Adipose tissue (tissue), 3 donors: ENCODE data around the gene BMF. TPM values are rescaled to one million over a fixed set of nuclear protein-coding genes. Genes with fewer than 3 reads are reported as not detected.

Source experiments
- H3K27ac ChIP-seq: one replicate; pipeline ENCODE4 v1.5.1; 2013; ENCODE audit warnings: low read depth, low read length
- WGBS, 3 donors: extraction: QIAGEN DNeasy Blood & Tissue Kit; methylation state at CpG; one replicate each; pipeline ENCODE4 v1.1.7; 2013; 5-methylcytosine and 5-hydroxymethylcytosine counted together
- polyA plus RNA-seq, 3 donors: library from polyadenylated mRNA; stranded (reverse); fragments of 200-250 nt; gene quantifications; one replicate each; pipeline ENCODE4 v1.2.3, GENCODE V29; 2013
- donor health status: healthy with polysubstance abuse.
- donor health status: Bipolar disorder and iron deficiency.
- donor health status: healthy.

The BMF gene
- polyA plus RNA-seq, 3 donors = 1.9 to 7.3 (median 3.5) TPM

DNA sequence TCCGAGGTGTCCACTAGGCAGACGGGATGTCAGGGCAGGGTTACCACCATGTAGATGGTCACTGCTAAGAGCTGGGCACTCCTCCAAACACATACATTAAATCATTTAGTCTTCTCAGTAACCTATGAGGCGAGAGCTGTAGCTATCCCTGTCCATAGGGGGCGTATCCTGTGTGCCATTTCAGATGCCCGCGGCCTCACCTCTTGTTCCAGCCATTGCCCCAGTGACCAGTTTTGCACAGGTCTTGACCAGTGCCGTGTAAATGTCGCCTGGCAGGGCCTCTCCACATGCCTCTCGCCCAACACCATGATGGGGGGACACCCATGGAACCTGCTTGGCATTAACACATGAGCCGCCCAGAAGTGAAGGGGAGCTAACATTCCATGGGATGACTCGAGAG lies 48.9 kb downstream of the BMF start:
- H3K27ac ChIP-seq = no peak overlapping the region
- 88 to 94% (median 93%) methylated on average over 11 of the region's 11 CpGs for WGBS, 3 donors

DNA sequence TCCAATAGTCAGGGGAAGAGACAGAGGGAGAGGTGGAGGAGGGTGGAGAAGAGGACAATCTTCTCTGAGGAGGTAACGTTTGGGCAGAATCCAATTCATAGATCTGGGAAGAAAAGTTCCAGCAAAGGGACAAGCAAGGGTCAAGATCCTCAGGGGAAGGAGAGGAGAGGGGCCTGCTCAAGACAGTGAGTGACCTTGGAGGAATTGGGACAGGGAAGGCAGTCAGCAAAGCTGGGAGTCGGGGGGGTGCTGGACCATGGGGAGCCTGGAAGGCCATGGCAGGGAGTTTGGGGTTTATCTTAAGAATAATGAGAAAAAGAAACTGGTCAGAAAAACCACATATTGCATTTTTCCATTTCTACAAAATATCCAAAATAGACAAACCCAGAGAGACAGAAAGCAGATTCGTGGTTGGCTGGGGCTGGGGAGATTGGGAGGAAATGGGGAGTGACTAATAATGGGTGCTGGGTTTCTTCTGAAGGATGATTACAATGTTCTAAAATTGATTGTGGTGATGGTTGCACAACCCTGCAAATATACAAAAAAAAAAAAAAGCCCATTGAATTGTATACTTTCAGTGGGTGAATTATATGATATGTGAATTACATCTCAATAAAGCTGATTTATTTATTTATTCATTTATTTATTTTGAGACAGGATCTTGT lies 50.1 kb downstream of the BMF start:
- WGBS, 3 donors = 64 to 82% (median 65%) methylated on average over 3 of the region's 3 CpGs

DNA sequence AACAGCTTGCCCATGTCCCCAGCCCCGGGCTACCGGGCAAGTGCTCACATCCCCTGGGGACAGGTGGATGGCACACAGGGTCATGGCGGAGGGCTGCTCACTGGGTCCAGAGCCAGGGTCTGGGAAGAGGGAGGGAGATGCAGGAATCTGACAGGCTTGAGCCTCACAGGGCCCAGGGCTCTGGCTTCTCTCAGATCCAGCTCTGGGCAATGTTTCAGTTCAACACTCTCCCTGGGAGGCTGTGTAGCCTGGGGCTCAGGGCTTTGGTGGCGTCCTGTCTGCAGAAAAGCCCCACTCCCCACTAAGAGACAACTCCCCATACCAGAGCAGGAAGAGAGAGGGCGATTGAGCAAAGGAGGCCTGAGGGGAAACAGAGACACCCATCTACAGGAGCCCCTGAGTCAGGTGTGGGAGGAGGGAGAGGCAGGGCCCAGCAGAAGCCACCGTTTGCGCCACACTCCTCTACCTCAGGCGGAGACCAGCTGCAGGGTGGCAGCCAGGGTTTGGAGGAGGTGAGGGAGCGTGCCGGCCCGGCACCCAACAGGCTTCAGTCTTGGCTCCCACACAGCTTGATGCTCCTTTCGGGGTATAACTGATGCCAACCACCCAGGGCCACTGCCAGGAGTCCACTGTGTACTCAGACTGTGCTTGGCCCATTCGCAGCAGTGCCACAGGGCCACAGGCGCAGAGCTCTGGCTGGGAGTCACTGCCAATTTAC lies 52.9 kb downstream of the BMF start:
- WGBS, 3 donors = 43 to 78% (median 75%) methylated on average over 14 of the region's 14 CpGs
- no peak overlapping the region for H3K27ac ChIP-seq

More for the DNA sequence above, 50.1 kb downstream of the BMF start:
- H3K27ac ChIP-seq = no peak overlapping the region

DNA sequence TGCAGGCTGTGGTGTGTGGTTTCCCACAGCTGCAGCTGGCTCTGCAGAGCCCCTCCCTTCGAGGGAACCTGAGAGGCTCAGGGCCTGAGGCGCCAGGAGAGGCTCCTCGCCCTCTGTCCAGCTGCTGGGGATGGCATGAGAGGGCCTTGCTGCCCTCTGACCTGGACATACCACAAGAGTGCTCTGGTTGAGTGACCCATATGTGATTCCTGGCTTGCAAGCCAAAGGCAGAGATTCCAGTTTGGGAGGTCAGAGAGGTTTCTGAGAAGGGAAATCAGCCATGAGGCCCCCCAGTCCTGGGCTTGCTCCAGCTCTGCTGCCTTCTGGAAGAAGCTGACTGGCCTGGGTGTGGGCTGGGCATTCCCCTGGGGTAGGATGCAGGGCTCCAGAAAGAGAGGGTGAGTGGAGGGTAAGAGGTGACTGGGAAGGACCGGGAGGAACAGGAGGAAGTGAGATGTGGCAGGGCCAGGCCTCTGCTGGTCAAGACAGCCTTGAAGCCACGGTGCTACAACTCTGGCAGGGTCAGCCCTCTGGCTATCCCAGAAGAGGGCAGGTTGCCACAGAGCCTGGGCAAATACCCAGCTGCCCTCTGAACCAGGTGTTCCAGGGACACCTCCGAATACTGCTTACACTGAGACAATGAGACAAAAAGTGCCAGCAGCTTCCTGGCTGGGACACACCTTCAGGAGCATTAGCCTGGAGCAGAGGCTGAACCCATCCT lies 53.7 kb downstream of the BMF start:
- 25 to 48% (median 41%) methylated on average over 6 of the region's 6 CpGs for WGBS, 3 donors
- H3K27ac ChIP-seq = no peak overlapping the region

DNA sequence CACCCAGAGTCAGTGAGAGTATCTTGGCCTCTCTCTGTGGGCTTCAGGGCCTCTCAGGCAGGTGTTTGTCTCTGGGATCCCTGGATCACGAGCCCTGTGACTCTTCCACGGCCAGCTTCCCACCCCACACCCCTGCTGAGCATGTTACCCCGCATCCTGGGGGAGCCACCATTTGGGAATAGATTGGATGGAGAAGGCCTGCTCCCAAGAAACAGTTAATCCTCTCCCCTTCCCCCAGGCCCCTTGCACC lies 54.1 kb downstream of the BMF start:
- WGBS, 3 donors = 76 to 82% (median 78%) methylated on average over 3 of the region's 3 CpGs
- H3K27ac ChIP-seq = no peak overlapping the region

DNA sequence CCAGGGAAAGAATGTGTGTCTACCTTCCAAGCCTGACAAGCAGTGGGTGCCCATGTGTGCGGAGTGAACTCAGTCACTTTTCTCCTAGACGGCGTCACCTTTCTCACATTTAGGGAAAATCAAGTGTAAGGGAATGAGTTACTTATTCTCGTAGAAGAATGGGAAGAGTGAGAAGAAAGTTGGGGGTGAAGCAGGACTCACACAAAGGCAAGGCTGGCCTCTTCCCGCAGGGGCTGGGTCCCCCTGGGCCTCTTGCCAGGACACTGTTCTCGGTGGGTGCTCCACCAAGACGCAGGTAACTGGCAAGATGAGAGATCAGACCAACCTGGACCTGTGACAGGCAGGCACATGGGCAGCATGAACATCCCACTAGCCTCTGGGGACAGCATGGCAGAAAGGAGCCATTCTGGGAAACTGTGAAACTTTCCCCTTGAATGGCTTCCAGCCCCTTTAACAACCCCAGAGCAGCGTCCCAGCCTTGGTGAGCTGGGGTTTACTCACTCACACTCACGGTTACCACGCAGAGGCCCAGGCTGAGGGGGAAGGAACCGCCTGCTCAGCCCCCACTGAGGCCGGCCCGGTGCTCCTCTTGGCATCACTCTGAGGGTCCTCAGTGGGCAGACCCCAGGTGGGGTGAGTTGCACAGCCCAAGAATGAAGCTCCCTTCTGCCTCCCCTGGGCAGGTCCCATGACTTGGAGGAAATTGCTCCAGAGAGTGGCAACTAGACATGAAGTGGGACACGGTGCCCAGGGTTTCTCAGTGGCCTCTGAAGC lies 54.7 kb downstream of the BMF start:
- WGBS, 3 donors = 75 to 82% (median 75%) methylated on average over 13 to 14 of the region's 14 CpGs
- H3K27ac ChIP-seq = no peak overlapping the region

DNA sequence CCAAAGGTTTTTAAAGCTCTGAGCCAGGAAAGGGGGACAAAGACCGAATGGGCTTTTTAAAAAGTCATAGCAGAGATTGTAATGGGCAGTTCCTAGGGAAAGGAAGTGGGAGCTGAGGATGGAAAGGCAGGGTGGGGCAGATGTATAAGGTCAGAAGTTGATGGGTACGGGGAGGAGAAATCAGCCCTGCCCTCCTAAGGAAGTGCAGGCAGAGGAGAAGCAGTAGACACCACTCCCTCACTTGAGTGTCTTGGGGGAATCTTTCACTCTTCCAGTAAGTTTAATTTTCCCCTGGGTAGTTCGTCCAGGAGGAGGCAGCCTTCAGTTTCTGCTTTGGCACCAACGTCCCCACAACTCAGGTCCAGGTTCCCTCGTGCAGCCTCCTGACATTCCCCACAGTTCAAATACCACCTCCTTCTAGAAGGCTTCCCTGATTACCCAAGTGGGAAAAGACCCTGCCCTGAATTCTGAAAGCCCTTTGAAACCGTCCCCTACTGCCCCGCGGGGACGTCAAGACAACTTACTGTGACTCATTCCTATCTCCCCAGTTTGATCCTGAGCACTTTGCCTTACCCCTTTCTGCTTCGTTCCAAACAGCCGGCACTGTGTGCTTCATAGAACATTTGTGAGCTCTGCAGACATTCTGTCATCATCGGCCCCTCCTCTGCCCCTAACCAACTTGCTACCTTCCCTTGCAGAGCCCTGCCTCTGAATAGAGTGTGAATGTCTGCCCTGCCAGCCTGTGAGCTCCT lies 55.4 kb downstream of the BMF start:
- 70 to 77% (median 73%) methylated on average over 12 of the region's 12 CpGs for WGBS, 3 donors
- no peak overlapping the region for H3K27ac ChIP-seq

DNA sequence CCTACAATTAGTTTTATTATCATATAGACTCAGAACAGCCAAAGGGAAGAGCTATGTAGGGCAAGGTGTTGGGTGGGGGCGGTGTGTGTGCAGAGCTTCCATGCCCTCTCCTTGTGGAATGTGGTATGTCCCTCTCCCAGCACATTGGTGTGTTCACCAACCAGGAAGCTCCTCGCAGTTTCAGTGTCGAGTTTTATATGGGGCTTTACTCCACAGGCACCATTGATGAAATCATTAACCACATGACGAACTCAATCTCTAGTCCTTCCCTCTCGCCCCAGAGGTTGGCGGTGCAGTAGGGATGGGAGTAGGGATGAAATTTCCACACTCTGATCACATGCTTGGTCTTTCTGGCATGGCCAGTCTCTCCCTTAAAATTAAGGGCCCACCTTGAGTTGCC lies 56.1 kb downstream of the BMF start:
- 51 to 71% (median 62%) methylated on average over 6 of the region's 6 CpGs for WGBS, 3 donors
- no peak overlapping the region for H3K27ac ChIP-seq

DNA sequence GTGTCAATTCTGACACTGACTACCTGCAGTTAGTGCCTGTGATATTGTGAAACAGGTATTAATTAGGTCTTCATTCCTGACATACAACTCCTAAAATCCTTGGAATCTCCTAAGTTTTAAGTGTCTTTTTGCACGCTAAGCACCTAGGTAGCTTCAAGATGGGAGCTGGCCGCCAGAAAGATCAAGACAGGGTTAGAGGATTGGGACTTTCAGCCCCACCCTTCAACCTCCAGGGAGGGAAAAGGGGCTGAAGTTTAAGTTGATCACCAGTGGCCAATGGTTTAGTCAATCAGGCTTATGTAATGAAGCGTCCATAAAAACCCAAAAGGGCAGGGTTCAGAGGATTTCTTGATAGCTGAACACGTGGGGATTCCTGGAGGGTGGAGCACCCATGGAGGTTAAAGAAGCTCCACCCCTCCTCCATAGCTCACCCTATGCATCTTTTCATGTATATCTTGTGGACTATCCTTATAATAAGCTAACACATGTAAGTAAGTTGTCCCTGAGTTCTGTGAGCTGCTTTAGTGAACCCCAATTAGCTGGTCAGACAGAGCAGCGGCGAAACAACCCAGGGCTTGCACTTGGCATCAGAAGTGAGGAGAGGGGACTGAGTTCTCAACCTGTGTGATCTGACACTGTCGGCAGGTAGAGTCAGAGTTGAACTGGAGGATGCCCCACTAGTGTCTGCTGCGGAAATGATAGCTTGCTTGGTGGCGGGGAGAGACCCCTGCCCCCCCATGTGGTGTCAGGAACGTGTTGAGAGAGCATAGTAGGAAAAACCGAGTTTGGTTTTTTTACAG lies 56.9 kb downstream of the BMF start:
- WGBS, 3 donors = 85 to 91% (median 85%) methylated on average over 11 of the region's 11 CpGs
- no peak overlapping the region for H3K27ac ChIP-seq

DNA sequence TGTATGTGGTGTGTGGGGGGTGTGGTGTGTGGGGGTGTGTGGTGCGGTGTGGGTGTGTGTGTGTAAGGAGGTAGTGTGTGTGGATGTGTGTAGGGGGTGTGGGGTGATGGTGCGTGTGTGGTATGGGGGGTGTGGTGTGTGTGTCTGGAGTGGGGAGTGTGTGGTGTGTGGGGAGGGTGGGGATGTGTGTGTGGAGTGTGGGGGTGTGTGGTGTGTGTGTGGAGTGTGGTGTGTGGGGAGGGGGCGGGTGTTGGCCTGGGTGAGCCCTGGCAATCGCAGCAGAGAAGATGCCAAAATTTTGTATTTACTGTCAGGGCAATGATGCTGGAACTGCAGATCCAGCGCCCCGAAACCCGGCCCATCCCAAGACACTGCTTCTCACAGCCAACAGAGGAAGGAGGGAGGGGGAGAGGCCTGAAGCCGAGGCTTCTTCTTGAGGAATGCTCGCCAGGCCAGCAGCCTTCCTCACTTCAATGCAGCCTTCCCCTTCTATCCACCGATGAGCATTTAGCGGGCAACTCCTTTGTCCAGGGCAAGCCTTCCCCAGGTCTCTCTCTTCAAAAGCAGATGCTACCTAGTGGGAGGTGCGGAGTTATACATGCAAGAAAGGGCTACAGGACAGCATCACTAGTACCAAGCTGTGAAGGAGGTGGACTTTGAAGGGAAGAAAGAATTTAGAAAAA lies 57.8 kb downstream of the BMF start:
- H3K27ac ChIP-seq = no peak overlapping the region
- 59 to 65% (median 64%) methylated on average over 11 to 12 of the region's 12 CpGs for WGBS, 3 donors

DNA sequence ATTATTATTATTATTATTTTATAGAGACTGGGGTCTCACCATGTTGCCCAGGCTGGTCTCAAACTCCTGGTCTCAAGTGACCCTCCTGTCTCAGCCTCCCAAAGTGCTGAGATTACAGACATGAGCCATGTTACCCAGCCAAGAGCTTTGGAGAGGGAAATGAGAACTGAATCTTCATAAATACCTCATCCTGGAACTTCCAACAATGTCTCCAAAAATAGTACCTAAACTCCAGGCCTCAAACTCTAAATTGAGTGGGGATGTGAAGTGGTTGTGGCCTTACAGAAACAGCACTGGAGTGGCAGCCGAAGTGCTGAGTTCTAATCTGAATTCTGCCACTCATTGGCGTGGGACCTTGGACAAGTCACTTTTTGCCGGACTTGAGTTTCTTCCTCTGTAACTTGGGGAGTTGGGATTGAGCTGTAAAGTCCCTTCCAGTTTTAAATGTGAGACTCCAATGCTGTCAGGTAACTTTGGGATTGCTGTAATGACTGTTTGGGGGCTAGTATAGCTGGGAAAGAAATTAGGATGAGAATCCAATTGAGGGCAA lies 59.7 kb downstream of the BMF start:
- 87 to 92% (median 92%) methylated on average over 3 of the region's 3 CpGs for WGBS, 3 donors
- no peak overlapping the region for H3K27ac ChIP-seq

DNA sequence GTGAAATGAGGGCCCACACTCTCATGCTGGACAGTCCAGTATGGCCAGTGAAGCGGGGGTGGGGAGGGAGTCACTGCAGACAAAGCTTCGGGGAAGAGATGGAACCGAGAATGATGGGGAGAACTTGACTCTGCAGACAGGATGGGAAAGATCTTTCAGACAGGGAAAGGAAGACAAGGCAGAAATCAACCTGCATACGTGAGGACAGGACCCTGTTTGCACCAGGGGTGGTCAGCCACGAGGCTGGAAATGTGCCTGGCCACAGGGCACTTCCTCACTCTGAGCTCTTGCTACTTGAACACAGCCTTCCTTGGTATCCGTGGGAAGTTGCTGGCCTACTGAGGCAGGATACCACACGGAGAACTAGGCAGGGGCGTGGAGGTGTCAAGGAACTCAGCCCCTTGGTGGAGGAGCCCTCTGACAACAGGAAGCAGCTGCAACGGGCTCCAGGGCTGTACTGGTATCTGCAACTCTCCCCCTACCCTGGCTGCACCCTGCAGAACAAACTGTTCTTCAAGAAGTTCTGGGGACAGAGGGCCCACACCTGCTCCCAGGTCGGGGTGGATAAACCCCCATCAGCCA lies 60.4 kb downstream of the BMF start:
- WGBS, 3 donors = 45 to 82% (median 46%) methylated on average over 10 of the region's 10 CpGs

DNA sequence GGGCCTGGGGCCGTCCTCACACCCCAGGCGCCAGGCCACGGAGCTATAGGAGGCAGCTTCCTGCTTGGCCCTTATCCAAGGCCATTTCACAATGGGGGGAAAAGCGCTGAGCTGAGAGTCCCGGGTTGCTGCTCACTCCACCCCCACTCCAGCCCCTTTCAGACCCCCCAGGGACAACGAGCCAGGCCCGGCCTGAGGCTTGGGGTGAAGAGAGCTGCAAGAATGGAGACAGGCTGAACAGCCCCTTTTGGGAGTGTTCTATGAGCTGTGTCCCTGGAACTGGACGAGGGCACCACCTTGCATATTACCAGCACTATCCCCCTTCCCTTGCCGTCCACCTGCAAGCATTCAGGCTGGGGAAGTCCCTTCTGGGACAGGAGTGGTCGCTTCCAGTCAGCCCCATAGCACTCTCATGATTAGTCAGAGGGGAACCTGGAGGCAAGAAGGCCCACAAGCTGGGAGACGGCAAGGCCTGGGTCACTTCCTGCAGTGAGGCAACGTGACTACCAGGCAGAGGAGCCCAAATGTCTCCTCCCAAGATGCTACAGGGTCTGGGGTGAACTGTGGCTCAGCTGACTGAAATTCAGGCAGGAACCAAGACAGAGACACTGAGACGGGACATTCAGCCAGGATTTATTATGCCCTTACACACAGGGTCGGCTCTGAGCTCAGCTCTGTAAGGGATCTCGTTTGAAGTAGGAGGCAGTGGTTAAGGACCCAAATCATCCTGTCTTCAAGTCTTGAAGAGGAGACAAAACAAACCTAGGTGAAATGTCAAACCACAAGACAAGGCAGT lies 61.1 kb downstream of the BMF start:
- 17 to 46% (median 19%) methylated on average over 15 of the region's 15 CpGs for WGBS, 3 donors
- H3K27ac ChIP-seq = peak overlapping the region; percentile 47

More for the DNA sequence above, 60.4 kb downstream of the BMF start:
- H3K27ac ChIP-seq = peak overlapping the region; percentile 47

DNA sequence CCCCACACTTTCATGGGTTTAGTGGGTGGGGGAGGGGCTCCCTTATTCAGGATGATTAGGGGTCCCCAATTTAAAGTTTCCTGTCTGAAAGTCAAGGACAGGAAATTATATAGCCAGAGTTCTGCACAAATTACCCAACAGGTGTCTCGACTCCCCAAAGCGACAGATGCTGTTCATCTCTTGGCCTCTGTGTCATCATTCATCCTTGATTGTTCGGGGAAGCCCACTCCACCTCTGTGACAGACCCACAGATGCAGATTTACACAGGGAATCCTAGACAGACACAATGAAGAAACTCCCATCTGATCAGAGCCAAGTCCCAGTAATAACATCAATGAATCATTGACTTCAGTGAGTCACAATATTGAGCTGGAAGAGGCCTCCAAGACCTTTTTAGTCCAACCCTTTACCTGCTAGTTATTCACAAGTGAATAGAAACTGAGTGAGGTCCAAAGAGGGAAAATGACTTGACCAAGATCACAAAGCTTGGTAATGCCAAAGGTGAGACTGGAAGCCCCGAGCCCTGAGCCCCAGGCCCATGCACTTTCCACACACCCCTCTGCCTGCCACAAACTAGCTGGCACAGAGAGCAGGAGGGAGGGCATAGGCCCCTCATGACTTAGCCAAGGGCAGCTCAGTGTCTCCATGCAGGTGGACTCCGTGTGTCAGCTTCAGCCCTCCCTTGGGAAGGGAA lies 61.8 kb downstream of the BMF start:
- WGBS, 3 donors = 58 to 76% (median 66%) methylated on average over 5 of the region's 5 CpGs
- no peak overlapping the region for H3K27ac ChIP-seq

DNA sequence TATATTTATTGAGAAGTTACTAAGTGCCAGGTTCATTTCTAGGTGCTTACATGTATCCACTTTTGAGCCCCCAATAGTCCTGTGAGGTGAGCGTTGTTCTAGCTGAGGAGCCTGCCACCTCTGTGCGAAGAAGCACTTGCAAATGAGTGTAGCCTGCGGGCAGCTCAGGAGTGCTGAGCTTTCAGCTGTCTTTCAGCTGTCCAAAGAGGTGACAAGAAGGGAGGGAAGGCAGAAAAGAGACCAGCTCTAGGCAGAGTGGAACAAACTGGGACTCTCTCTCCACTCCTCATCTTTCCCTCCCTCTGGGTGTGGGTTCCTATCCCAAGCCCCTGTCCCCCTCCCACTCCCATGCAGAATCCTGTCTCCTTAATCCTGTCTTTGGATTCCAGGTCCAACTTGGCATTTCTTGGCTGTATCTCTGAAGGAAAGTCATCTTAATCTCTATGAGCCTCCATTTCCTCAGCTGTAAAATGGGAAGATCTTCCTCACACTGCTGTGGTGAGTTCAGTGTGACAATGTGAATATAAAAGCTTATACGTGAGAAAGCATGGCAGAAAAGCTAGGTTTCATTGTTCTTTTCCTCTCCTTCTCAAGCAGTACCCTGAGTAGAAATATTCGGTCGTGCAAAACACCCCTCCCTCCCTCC lies 63.0 kb downstream of the BMF start:
- WGBS, 3 donors = 78 to 87% (median 82%) methylated on average over 6 of the region's 6 CpGs
- H3K27ac ChIP-seq = no peak overlapping the region
